HL-60/S4 treated with phorbol 12-myristate 13-acetate at 8.2 ng/mL for 4 days and 3 days (cell line): ENCODE data around the gene POPDC2.

Source experiments
- in situ Hi-C: fragments of 300-500 bp; cut with MboI; formaldehyde crosslinking; loops from 2 replicates; pipeline ENCODE4 v1.15.0; 2022; ENCODE audit warnings: low sequenced_read_pairs

The POPDC2 gene

GRCh38 chr3:119660474-119661440, at the start of gene POPDC2:
POPDC2 (minus strand) TSS chr3:119660589; CDS start chr3:119660423, 166 bp downstream.
- in situ Hi-C loops, result no loop called here

- in situ Hi-C loops, result no loop called here
Observed at GRCh38 chr3:119703820-119704531, 43.6 kb upstream of the POPDC2 start.

GRCh38 chr3:119702530-119703527, 42.4 kb upstream of the POPDC2 start, which contains the start of gene CFAP91:
CFAP91 (plus strand) TSS chr3:119703022; CDS start chr3:119703099, 77 bp downstream.
- in situ Hi-C loops, result no loop called here

GRCh38 chr3:119700920-119701734, 40.7 kb upstream of the POPDC2 start:
- in situ Hi-C loops, result no loop called here

- in situ Hi-C loops, result no loop called here
Observed at GRCh38 chr3:119700269-119700919, 40.0 kb upstream of the POPDC2 start.

GRCh38 chr3:119697394-119697793, 37.0 kb upstream of the POPDC2 start:
- in situ Hi-C loops, result loop anchor here (25.0 kb wide), 1 partner anchor 810 kb away; no protein-coding TSS in a partner anchor

- in situ Hi-C loops, result loop anchor here (25.0 kb wide), 1 partner anchor 808 kb away; no protein-coding TSS in a partner anchor
Observed at GRCh38 chr3:119695480-119695879, 35.1 kb upstream of the POPDC2 start.

- in situ Hi-C loops, result loop anchor here (25.0 kb wide), 1 partner anchor 803 kb away; no protein-coding TSS in a partner anchor
Observed at GRCh38 chr3:119690043-119690656, 29.8 kb upstream of the POPDC2 start.

GRCh38 chr3:119683421-119683820, 23.0 kb upstream of the POPDC2 start:
- in situ Hi-C loops, result loop anchor here (25.0 kb wide), 1 partner anchor 796 kb away; no protein-coding TSS in a partner anchor

- in situ Hi-C loops, result loop anchor here (25.0 kb wide), 1 partner anchor 794 kb away; no protein-coding TSS in a partner anchor
Observed at GRCh38 chr3:119681279-119681678, 20.9 kb upstream of the POPDC2 start.

GRCh38 chr3:119679874-119680273, 19.5 kb upstream of the POPDC2 start:
- in situ Hi-C loops, result loop anchor here (25.0 kb wide), 1 partner anchor 793 kb away; no protein-coding TSS in a partner anchor

- in situ Hi-C loops, result loop anchor here (25.0 kb wide), 1 partner anchor 791 kb away; no protein-coding TSS in a partner anchor
Observed at GRCh38 chr3:119678209-119678608, 17.8 kb upstream of the POPDC2 start.

GRCh38 chr3:119677641-119677934, 17.2 kb upstream of the POPDC2 start:
- in situ Hi-C loops, result loop anchor here (25.0 kb wide), 1 partner anchor 790 kb away; no protein-coding TSS in a partner anchor

- in situ Hi-C loops, result loop anchor here (25.0 kb wide), 1 partner anchor 790 kb away; no protein-coding TSS in a partner anchor
Observed at GRCh38 chr3:119676771-119677640, 16.6 kb upstream of the POPDC2 start, which contains the start of gene COX17. COX17 (minus strand) TSS chr3:119677406; CDS start chr3:119677310, 96 bp downstream.

GRCh38 chr3:119676020-119676419, 15.6 kb upstream of the POPDC2 start:
- in situ Hi-C loops, result loop anchor here (25.0 kb wide), 1 partner anchor 789 kb away; no protein-coding TSS in a partner anchor

GRCh38 chr3:119675188-119675874, 14.9 kb upstream of the POPDC2 start:
- in situ Hi-C loops, result loop anchor here (25.0 kb wide), 1 partner anchor 788 kb away; no protein-coding TSS in a partner anchor
